Stimulated activated naive CD8-positive, alpha-beta T cell treated with anti-CD3 and anti-CD28 coated beads, Interleukin-15, Interleukin-2, amounts not matched to agents 100 U/mL and 50 U/mL, for 24 hours (primary cell): ENCODE results near the gene ZMPSTE24.

Experiments
- ATAC-seq: fragments of 150-1000 bp; cut with Tn5 transposase; one replicate; pipeline ENCODE4 v1.10.0; 2021
- DNase-seq: peaks from one replicate; pipeline ENCODE4 v3.0.0; 2021

ZMPSTE24 gene

GRCh38 chr1:40264354-40264781 lies 6.3 kb downstream of the ZMPSTE24 start:
- ATAC-seq (peak; percentile 96), DNase-seq (no peak)

- no peak for ATAC-seq
Measured at GRCh38 chr1:40265298-40265697, 7.3 kb downstream of the ZMPSTE24 start.

GRCh38 chr1:40265919-40266318 lies 7.9 kb downstream of the ZMPSTE24 start:
- ATAC-seq (no peak), DNase-seq (no peak)

More at GRCh38 chr1:40265298-40265697, 7.3 kb downstream of the ZMPSTE24 start:
- DNase-seq, result no peak

- ATAC-seq, result no peak
- DNase-seq, result no peak
Measured at GRCh38 chr1:40266786-40267535, 8.9 kb downstream of the ZMPSTE24 start.

GRCh38 chr1:40267767-40268187 lies 9.7 kb downstream of the ZMPSTE24 start:
- DNase-seq (no peak), ATAC-seq (no peak)

GRCh38 chr1:40268211-40268610 lies 10.2 kb downstream of the ZMPSTE24 start:
- DNase-seq (no peak), ATAC-seq (no peak)

GRCh38 chr1:40270152-40270834 lies 12.3 kb downstream of the ZMPSTE24 start:
- ATAC-seq (peak; percentile 95), DNase-seq (no peak)

- DNase-seq (no peak), ATAC-seq (no peak)
Measured at GRCh38 chr1:40272653-40273213, 14.7 kb downstream of the ZMPSTE24 start.

- DNase-seq (no peak), ATAC-seq (no peak)
Measured at GRCh38 chr1:40273547-40274166, 15.6 kb downstream of the ZMPSTE24 start.

GRCh38 chr1:40274331-40274730 lies 16.3 kb downstream of the ZMPSTE24 start:
- ATAC-seq (no peak), DNase-seq (no peak)

- ATAC-seq (no peak), DNase-seq (no peak)
Measured at GRCh38 chr1:40276122-40276521, 18.1 kb downstream of the ZMPSTE24 start.

- DNase-seq, result no peak
- no peak for ATAC-seq
Measured at GRCh38 chr1:40281853-40282252, 23.8 kb downstream of the ZMPSTE24 start.

- ATAC-seq, result no peak
- no peak for DNase-seq
Measured at GRCh38 chr1:40291293-40291692, 33.3 kb downstream of the ZMPSTE24 start.

GRCh38 chr1:40299366-40300248 lies 41.6 kb downstream of the ZMPSTE24 start:
- DNase-seq, result no peak
- no peak for ATAC-seq

- no peak for DNase-seq
- ATAC-seq, result no peak
Measured at GRCh38 chr1:40300249-40300567, 42.2 kb downstream of the ZMPSTE24 start.

- ATAC-seq, result no peak
- DNase-seq, result no peak
Measured at GRCh38 chr1:40300651-40301050, 42.6 kb downstream of the ZMPSTE24 start.

GRCh38 chr1:40301066-40301465 lies 43.0 kb downstream of the ZMPSTE24 start:
- no peak for ATAC-seq
- no peak for DNase-seq

GRCh38 chr1:40301541-40302299 lies 43.7 kb downstream of the ZMPSTE24 start:
- DNase-seq, result no peak
- ATAC-seq, result no peak

GRCh38 chr1:40302475-40302874 lies 44.4 kb downstream of the ZMPSTE24 start:
- no peak for ATAC-seq
- no peak for DNase-seq

- no peak for ATAC-seq
- DNase-seq, result no peak
Measured at GRCh38 chr1:40303051-40303771, 45.2 kb downstream of the ZMPSTE24 start.

- ATAC-seq (no peak), DNase-seq (no peak)
Measured at GRCh38 chr1:40303790-40304189, 45.8 kb downstream of the ZMPSTE24 start.
